Measurements from ENCODE around the gene FABP2. TPM values are rescaled to one million over a fixed set of nuclear protein-coding genes. Genes with fewer than 3 reads are reported as not detected.
A peak's percentile ranks its signal among the peaks of the same experiment; 100 is the strongest.

FABP2 gene
- total RNA-seq, 4 donors from 2014 or later = 112 to 528 (median 268) TPM

DNA sequence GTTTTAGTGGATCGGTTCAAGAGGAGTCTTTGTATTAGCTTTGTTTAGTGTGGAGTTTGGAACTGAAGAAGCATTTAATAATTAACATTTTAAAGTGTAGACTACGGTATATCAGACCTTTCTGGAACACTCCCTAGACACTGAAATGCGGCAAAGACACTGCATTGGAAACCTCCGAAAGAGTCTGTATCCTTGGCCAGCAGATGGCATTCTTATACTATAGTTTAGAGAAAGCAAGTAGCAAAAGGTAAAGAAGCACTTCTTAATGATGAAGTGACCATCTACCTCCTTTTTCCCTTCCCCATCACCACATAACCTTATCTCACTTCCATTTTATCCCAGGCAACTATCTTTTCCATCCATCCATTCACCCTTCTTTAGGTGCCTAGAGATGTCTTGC lies 7.6 kb downstream of the FABP2 start:
- Histone ChIP-seq H3K27me3 (no peaks in the 10 kb centered on the region), H3K4me1 (no peaks in the 10 kb centered on the region), H3K27ac (no peak overlapping the region), H3K9me3 (no peaks in the 10 kb centered on the region), H3K36me3 (no peaks in the 10 kb centered on the region), H3K4me3 (no peak overlapping the region)
- DNase-seq = peak in 2 of 3 donors; percentile 15 to 47
- TF ChIP-seq, protein P1, sequence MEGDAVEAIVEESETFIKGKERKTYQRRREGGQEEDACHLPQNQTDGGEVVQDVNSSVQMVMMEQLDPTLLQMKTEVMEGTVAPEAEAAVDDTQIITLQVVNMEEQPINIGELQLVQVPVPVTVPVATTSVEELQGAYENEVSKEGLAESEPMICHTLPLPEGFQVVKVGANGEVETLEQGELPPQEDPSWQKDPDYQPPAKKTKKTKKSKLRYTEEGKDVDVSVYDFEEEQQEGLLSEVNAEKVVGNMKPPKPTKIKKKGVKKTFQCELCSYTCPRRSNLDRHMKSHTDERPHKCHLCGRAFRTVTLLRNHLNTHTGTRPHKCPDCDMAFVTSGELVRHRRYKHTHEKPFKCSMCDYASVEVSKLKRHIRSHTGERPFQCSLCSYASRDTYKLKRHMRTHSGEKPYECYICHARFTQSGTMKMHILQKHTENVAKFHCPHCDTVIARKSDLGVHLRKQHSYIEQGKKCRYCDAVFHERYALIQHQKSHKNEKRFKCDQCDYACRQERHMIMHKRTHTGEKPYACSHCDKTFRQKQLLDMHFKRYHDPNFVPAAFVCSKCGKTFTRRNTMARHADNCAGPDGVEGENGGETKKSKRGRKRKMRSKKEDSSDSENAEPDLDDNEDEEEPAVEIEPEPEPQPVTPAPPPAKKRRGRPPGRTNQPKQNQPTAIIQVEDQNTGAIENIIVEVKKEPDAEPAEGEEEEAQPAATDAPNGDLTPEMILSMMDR (IDR thresholded peaks at IDR 0.05) = peak in 4 of 6 experiments; percentile 38 to 71 (median 61)
- no peak for TF ChIP-seq POLR2A (IDR thresholded peaks at IDR 0.05)

GRCh38 chr4:119313237-119313636 lies 8.7 kb downstream of the FABP2 start:
- peak in 1 of 2 donors; percentile 6 for TF ChIP-seq POLR2A (IDR thresholded peaks at IDR 0.05)
- TF ChIP-seq, protein P1 (IDR thresholded peaks at IDR 0.05) = no peak
- no peak overlapping the region for H3K27ac ChIP-seq
- no peaks in the 10 kb centered on the region for H3K9me3 ChIP-seq
- no peaks in the 10 kb centered on the region for H3K4me1 ChIP-seq
- H3K4me3 ChIP-seq = no peak overlapping the region
- H3K27me3 ChIP-seq = no peaks in the 10 kb centered on the region
- no peaks in the 10 kb centered on the region for H3K36me3 ChIP-seq
- no peak for DNase-seq

GRCh38 chr4:119310826-119311225 lies 11.1 kb downstream of the FABP2 start:
- no peaks in the 10 kb centered on the region for H3K27me3 ChIP-seq
- H3K4me3 ChIP-seq = no peak overlapping the region
- H3K27ac ChIP-seq = no peak overlapping the region
- TF ChIP-seq, protein P1 (IDR thresholded peaks at IDR 0.05) = no peak
- no peak for TF ChIP-seq POLR2A (IDR thresholded peaks at IDR 0.05)
- no peaks in the 10 kb centered on the region for H3K4me1 ChIP-seq
- no peaks in the 10 kb centered on the region for H3K9me3 ChIP-seq
- H3K36me3 ChIP-seq = no peaks in the 10 kb centered on the region
- DNase-seq = no peak

GRCh38 chr4:119307606-119308005 lies 14.3 kb downstream of the FABP2 start:
- TF ChIP-seq POLR2A (IDR thresholded peaks at IDR 0.05) = no peak
- TF ChIP-seq, protein P1 (IDR thresholded peaks at IDR 0.05) = no peak
- Histone ChIP-seq H3K4me3 (no peak overlapping the region), H3K27me3 (no peaks in the 10 kb centered on the region), H3K36me3 (no peaks in the 10 kb centered on the region), H3K9me3 (no peaks in the 10 kb centered on the region), H3K4me1 (no peaks in the 10 kb centered on the region), H3K27ac (no peak overlapping the region)
- no peak for DNase-seq

DNA sequence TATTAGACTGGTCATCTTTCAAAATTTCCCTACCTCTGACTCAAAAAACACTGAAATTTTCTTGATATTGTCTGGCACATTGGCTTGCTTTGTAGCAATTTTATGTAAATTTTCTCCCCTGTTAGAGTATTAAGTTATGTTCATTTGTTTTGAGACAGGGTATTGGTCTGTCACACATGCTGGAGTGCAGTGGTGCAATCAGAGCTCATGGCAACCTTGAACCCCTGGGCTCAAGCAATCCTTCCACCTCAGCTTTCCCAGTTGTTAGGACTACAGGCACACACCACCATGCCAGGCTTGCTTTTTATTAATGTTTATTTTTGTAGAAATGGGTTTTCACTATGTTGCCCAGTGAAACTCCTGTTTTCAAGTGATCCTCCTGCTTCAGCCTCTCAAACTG lies 17.5 kb downstream of the FABP2 start:
- no peaks in the 10 kb centered on the region for H3K4me1 ChIP-seq
- H3K27me3 ChIP-seq = no peaks in the 10 kb centered on the region
- no peak overlapping the region for H3K4me3 ChIP-seq
- H3K9me3 ChIP-seq = no peaks in the 10 kb centered on the region
- no peak for DNase-seq
- no peaks in the 10 kb centered on the region for H3K36me3 ChIP-seq
- no peak overlapping the region for H3K27ac ChIP-seq
- TF ChIP-seq, protein P1 (IDR thresholded peaks at IDR 0.05) = no peak
- no peak for TF ChIP-seq POLR2A (IDR thresholded peaks at IDR 0.05)
